8988T (cell line): ENCODE measurements around the gene TGFBR2.
A peak's percentile ranks its signal among the peaks of the same experiment; 100 is the strongest.
"Not testable (repeated sequence)": the region's sequence is repeated elsewhere in the genome, so short reads cannot be mapped to it uniquely, and the experiment has no call there.

ENCODE experiments used
- DNase-seq: peaks from one replicate; pipeline ENCODE4 v3.0.0; 2011

TGFBR2 gene

GRCh38 chr3:30659270-30660130 lies 53.1 kb downstream of the TGFBR2 start:
- peak; percentile 27 for DNase-seq

- DNase-seq, result no peak
Observed at GRCh38 chr3:30660136-30660535, 53.7 kb downstream of the TGFBR2 start.

GRCh38 chr3:30660656-30661055 lies 54.3 kb downstream of the TGFBR2 start:
- DNase-seq, result no peak

GRCh38 chr3:30661098-30661873 lies 54.9 kb downstream of the TGFBR2 start:
- DNase-seq, result no peak

- no peak for DNase-seq
Observed at GRCh38 chr3:30662836-30663235, 56.4 kb downstream of the TGFBR2 start.

- DNase-seq, result no peak
Observed at GRCh38 chr3:30663533-30664241, 57.3 kb downstream of the TGFBR2 start.

GRCh38 chr3:30664459-30664858 lies 58.1 kb downstream of the TGFBR2 start:
- no peak for DNase-seq

GRCh38 chr3:30664884-30665283 lies 58.5 kb downstream of the TGFBR2 start:
- no peak for DNase-seq

GRCh38 chr3:30665539-30665938 lies 59.1 kb downstream of the TGFBR2 start:
- DNase-seq, result no peak

GRCh38 chr3:30666572-30667279 lies 60.3 kb downstream of the TGFBR2 start:
- DNase-seq, result no peak

- DNase-seq, result no peak
Observed at GRCh38 chr3:30667280-30667651, 60.9 kb downstream of the TGFBR2 start.

- DNase-seq, result no peak
Observed at GRCh38 chr3:30668051-30668609, 61.7 kb downstream of the TGFBR2 start.

GRCh38 chr3:30669360-30669934 lies 63.0 kb downstream of the TGFBR2 start:
- DNase-seq, result not testable (repeated sequence)

GRCh38 chr3:30670292-30670691 lies 63.9 kb downstream of the TGFBR2 start:
- DNase-seq, result no peak

- no peak for DNase-seq
Observed at GRCh38 chr3:30671527-30672286, 65.3 kb downstream of the TGFBR2 start.

- DNase-seq, result no peak
Observed at GRCh38 chr3:30672287-30672735, 65.9 kb downstream of the TGFBR2 start.

- DNase-seq, result no peak
Observed at GRCh38 chr3:30672959-30673358, 66.6 kb downstream of the TGFBR2 start.

GRCh38 chr3:30673425-30674341 lies 67.3 kb downstream of the TGFBR2 start:
- DNase-seq, result no peak

- DNase-seq, result no peak
Observed at GRCh38 chr3:30675006-30675405, 68.6 kb downstream of the TGFBR2 start.

- no peak for DNase-seq
Observed at GRCh38 chr3:30675774-30676173, 69.4 kb downstream of the TGFBR2 start.
